PC-3 (cell line): Measurements from ENCODE around the gene TGFA. TPM values are rescaled to one million over a fixed set of nuclear protein-coding genes. Genes with fewer than 3 reads are reported as not detected.

ENCODE experiments used
- ATAC-seq: fragments of 200-7000 bp; cut with Tn5 transposase; 2 replicates; pipeline ENCODE4 v1.9.1; 2020; ENCODE audit warnings: mild to moderate bottlenecking, moderate library complexity
- BruUV-seq: library from RNA; stranded (reverse); fragments of 400-500 nt; replicated peaks from 2 replicates; lab custom pipeline; 2021; lab: Mats Ljungman, UMichigan
- CTCF ChIA-PET: fragments of 300-600 bp; sonication (Branson Sonifier 250); formaldehyde crosslinking; loops from one replicate; lab custom pipeline; 2022; ENCODE audit warnings: antibody characterized with exemption; lab: Charles Lee
- POLR2A ChIA-PET: fragments of 300-600 bp; sonication (Branson Sonifier 250); formaldehyde crosslinking; loops from one replicate; lab custom pipeline; 2022; ENCODE audit warnings: antibody characterized with exemption; ENCODE audit not compliant: unreplicated experiment; lab: Charles Lee
- DNase-seq: peaks from one replicate; pipeline ENCODE4 v3.0.0-alpha.2; 2015
- H2AFZ ChIP-seq: fragments of 300-600 bp; sonication (generic); 2 replicates; pipeline ENCODE4 v1.6.0; 2016; ENCODE audit warnings: antibody characterized with exemption, low read length
- H3F3A ChIP-seq: fragments of 300-600 bp; sonication (generic); one replicate; pipeline ENCODE4 v1.6.0; 2017; ENCODE audit warnings: antibody characterized with exemption, low read length, control low read depth, mild to moderate bottlenecking; ENCODE audit not compliant: unreplicated experiment
- H3K27ac ChIP-seq: fragments of 300-600 bp; sonication (generic); 2 replicates; pipeline ENCODE4 v1.5.1; 2016; ENCODE audit warnings: mild to moderate bottlenecking, low read length
- H3K27me3 ChIP-seq: fragments of 300-600 bp; sonication (generic); 2 replicates; pipeline ENCODE4 v1.6.1; 2016; ENCODE audit warnings: low read length, mixed read lengths
- H3K36me3 ChIP-seq: fragments of 300-600 bp; sonication (generic); 2 replicates; pipeline ENCODE4 v1.6.1; 2016; ENCODE audit warnings: low read depth, mixed run types, low read length, mixed read lengths
- H3K4me1 ChIP-seq: fragments of 300-600 bp; sonication (generic); 2 replicates; pipeline ENCODE4 v1.5.1; 2016; ENCODE audit warnings: low read length; ENCODE audit not compliant: insufficient read depth
- H3K4me2 ChIP-seq: fragments of 300-600 bp; sonication (generic); 2 replicates; pipeline ENCODE4 v1.6.0; 2016; ENCODE audit warnings: low read length
- H3K4me3 ChIP-seq: fragments of 300-600 bp; sonication (generic); 2 replicates; pipeline ENCODE4 v1.5.1; 2016; ENCODE audit warnings: mild to moderate bottlenecking, low read length, mixed read lengths
- H3K79me2 ChIP-seq: fragments of 300-600 bp; sonication (generic); 2 replicates; pipeline ENCODE4 v1.6.1; 2017; ENCODE audit warnings: low read length, mixed read lengths
- H3K9ac ChIP-seq: fragments of 300-600 bp; sonication (generic); 2 replicates; pipeline ENCODE4 v1.6.0; 2016; ENCODE audit warnings: mild to moderate bottlenecking, low read length
- H3K9me2 ChIP-seq: fragments of 300-600 bp; sonication (generic); replicated peaks from 2 replicates; pipeline ENCODE4 v1.6.1; 2016; ENCODE audit warnings: mixed run types, low read length, mixed read lengths
- H3K9me3 ChIP-seq: fragments of 300-600 bp; sonication (generic); 2 replicates; pipeline ENCODE4 v1.6.1; 2016; ENCODE audit warnings: low read length, mixed read lengths
- H4K20me1 ChIP-seq: fragments of 300-600 bp; sonication (generic); 2 replicates; pipeline ENCODE4 v1.6.1; 2016; ENCODE audit warnings: low read length, mixed read lengths
- EZH2 ChIP-seq: fragments of 300-600 bp; sonication (generic); IDR thresholded peaks from one replicate; pipeline ENCODE4 v1.6.1; 2017; ENCODE audit warnings: antibody characterized with exemption, mild to moderate bottlenecking, low read length; ENCODE audit not compliant: unreplicated experiment
- EZH2phosphoT487 ChIP-seq: fragments of 300-600 bp; sonication (generic); IDR thresholded peaks from 2 replicates; pipeline ENCODE4 v1.6.1; 2018; ENCODE audit warnings: mild to moderate bottlenecking, antibody characterized with exemption, low read length, borderline replicate concordance
- intact Hi-C: fragments of 100-400 bp; cut with micrococcal nuclease; formaldehyde crosslinking; loops from 2 replicates; pipeline ENCODE4 v1.9.0; 2023
- total RNA-seq: library from RNA; depleted of rRNA; stranded (reverse); fragments of >200 nt; gene quantifications from 2 replicates; pipeline ENCODE4 v1.2.3, GENCODE V29; 2014
- TF ChIP-seq, protein P1 (sequence below): fragments of 300-600 bp; sonication (generic); conservative IDR thresholded peaks from 2 replicates; pipeline ENCODE4 v1.5.1; 2017; ENCODE audit warnings: antibody characterized with exemption, low read depth, mild to moderate bottlenecking, low read length

Gene TGFA
- total RNA-seq, 1 experiment from 2014 or later: 45.0 TPM

DNA sequence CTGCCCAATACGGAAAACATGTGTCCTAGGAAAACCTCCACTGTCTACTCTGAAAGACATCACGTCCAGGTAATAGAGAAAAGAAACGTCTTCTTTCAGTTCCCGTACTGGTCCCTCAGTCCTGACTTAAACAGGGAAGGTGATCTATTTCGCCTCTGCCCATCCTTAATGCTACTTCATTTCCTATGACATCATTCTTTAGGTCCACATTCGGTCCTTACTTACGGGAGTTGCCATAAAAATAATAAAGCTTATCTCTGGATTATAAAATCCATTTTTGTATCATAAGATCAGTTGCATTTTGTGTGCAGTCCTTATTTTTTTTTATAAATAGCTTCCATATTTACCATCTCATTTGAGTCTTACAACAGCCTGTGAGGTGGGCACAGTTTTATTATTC, 3.7 kb downstream of the TGFA start:
- no peak for DNase-seq
- H3F3A ChIP-seq: no peaks in the 10 kb centered on the region
- H3K4me2 ChIP-seq: 0 out of 2 replicates have a peak overlapping the region, but pooled peaks have one; percentile 6
- no peak for ATAC-seq
- no peak overlapping the region for H3K9ac ChIP-seq
- H3K4me1 ChIP-seq: peaks cover 31% of the 10 kb centered on the region
- H3K79me2 ChIP-seq: peaks cover 92% of the 10 kb centered on the region
- H2AFZ ChIP-seq: no peak overlapping the region
- no peak overlapping the region for H3K27ac ChIP-seq
- H3K4me3 ChIP-seq: no peak overlapping the region
- ChIA-PET CTCF (no interaction called here), POLR2A (no interaction called here)
- BruUV-seq: no TSS peak
- H3K9me3 ChIP-seq: no peaks in the 10 kb centered on the region
- TF ChIP-seq EZH2 (no peak), EZH2phosphoT487 (no peak)
- TF ChIP-seq, protein P1, sequence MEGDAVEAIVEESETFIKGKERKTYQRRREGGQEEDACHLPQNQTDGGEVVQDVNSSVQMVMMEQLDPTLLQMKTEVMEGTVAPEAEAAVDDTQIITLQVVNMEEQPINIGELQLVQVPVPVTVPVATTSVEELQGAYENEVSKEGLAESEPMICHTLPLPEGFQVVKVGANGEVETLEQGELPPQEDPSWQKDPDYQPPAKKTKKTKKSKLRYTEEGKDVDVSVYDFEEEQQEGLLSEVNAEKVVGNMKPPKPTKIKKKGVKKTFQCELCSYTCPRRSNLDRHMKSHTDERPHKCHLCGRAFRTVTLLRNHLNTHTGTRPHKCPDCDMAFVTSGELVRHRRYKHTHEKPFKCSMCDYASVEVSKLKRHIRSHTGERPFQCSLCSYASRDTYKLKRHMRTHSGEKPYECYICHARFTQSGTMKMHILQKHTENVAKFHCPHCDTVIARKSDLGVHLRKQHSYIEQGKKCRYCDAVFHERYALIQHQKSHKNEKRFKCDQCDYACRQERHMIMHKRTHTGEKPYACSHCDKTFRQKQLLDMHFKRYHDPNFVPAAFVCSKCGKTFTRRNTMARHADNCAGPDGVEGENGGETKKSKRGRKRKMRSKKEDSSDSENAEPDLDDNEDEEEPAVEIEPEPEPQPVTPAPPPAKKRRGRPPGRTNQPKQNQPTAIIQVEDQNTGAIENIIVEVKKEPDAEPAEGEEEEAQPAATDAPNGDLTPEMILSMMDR: no peak
- no peaks in the 10 kb centered on the region for H3K36me3 ChIP-seq
- no peaks in the 10 kb centered on the region for H3K27me3 ChIP-seq
- H3K9me2 ChIP-seq: no peaks in the 10 kb centered on the region
- peaks cover 9% of the 10 kb centered on the region; the same call in 1 of the 2 replicates for H4K20me1 ChIP-seq
- intact Hi-C loops: loop anchor here (5.0 kb wide), 1 partner anchor 53 kb away; no protein-coding TSS in a partner anchor

DNA sequence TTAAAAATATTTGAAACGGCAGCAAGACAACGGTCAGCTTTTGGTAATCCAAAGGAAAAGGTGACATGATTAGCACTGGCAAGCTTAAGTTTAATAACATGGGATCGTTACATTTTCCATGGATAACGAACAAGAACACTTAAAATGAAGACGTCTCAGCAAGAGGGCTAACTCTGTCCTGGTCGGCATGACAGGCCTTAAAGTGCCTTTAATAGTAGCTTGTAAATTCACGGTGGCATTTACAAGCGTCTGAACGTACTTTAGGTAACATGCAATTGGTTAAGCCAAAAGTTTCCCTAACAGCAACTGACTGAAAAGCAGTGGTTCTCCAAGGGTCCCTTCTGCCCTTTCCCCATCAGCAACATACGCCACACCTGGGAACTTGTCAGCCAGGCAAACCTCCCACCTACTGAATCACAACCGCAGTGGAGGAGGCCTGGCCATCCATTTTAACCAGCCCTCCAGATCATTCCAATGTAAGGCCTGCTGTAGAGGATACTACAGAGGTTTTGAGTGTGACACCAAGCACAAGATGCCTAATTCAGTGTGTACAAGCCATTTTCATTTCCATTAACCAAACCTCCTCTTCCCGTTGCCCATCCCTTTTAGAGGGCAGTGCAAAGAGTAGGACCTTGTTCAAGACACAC, 4.4 kb downstream of the TGFA start:
- CTCF ChIA-PET: no interaction called here
- peaks cover 24% of the 10 kb centered on the region; the same call in 1 of the 2 replicates for H3K4me1 ChIP-seq
- DNase-seq: no peak
- intact Hi-C loops: no loop called here
- peaks cover 9% of the 10 kb centered on the region; the same call in 1 of the 2 replicates for H4K20me1 ChIP-seq
- H3K27ac ChIP-seq: no peak overlapping the region
- BruUV-seq: no TSS peak
- no peaks in the 10 kb centered on the region for H3K27me3 ChIP-seq
- POLR2A ChIA-PET: no interaction called here
- H3K9ac ChIP-seq: no peak overlapping the region
- 0 out of 2 replicates have a peak overlapping the region, but pooled peaks have one; percentile 7 for H3K4me2 ChIP-seq
- H3F3A ChIP-seq: no peaks in the 10 kb centered on the region
- no peak for TF ChIP-seq EZH2
- no peak for TF ChIP-seq EZH2phosphoT487
- TF ChIP-seq, protein P1: no peak
- no peak overlapping the region for H2AFZ ChIP-seq
- no peak overlapping the region for H3K4me3 ChIP-seq
- peaks cover 92% of the 10 kb centered on the region for H3K79me2 ChIP-seq
- no peaks in the 10 kb centered on the region for H3K36me3 ChIP-seq
- no peaks in the 10 kb centered on the region for H3K9me3 ChIP-seq
- no peaks in the 10 kb centered on the region for H3K9me2 ChIP-seq
- ATAC-seq: no peak

DNA sequence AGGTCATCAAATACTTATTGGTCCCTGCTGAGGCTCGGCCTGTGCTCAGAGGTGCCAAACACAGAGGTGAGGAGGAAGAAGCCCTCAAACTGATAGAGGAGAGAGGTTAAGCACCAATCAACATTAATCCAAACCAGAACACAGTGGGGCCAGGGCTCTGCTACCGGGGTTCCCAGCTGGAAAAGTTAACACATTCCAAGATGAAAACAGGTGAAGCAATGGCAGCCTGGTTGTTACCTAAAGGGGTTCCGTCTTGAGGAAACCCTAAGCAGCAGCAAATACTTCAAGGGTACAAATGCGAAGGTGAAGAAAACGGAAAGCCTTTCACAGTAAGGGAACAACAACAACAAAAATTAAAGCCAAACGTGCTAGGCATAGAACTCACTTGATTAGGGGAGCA, 5.4 kb downstream of the TGFA start:
- Histone ChIP-seq H3K36me3 (no peaks in the 10 kb centered on the region), H2AFZ (no peak overlapping the region), H3K27ac (no peak overlapping the region), H3K4me1 (peaks cover 24% of the 10 kb centered on the region; the same call in 1 of the 2 replicates), H3K9me2 (no peaks in the 10 kb centered on the region), H3K9me3 (no peaks in the 10 kb centered on the region), H3K9ac (no peak overlapping the region), H3K27me3 (no peaks in the 10 kb centered on the region), H3K4me2 (no peak overlapping the region), H4K20me1 (peaks cover 9% of the 10 kb centered on the region; the same call in 1 of the 2 replicates), H3K79me2 (peaks cover 97% of the 10 kb centered on the region), H3F3A (no peaks in the 10 kb centered on the region), H3K4me3 (no peak overlapping the region)
- CTCF ChIA-PET: no interaction called here
- BruUV-seq: no TSS peak
- ATAC-seq (no peak), DNase-seq (no peak)
- intact Hi-C loops: no loop called here
- TF ChIP-seq EZH2: no peak
- TF ChIP-seq, protein P1: no peak
- TF ChIP-seq EZH2phosphoT487: no peak
- POLR2A ChIA-PET: no interaction called here
